ENCODE measurements around the gene KCNAB1.

The KCNAB1 gene

GRCh38 chr3:156172536-156172935 lies 52.2 kb downstream of the KCNAB1 start:
- no peak overlapping the region for H3K4me2 ChIP-seq (ENCODE audit: low read depth, low read length, poor library complexity, severe bottlenecking)
- no peak overlapping the region for H3K4me3 ChIP-seq (ENCODE audit: insufficient read depth, low read length, poor library complexity, severe bottlenecking)
- no peaks in the 10 kb centered on the region for H3K9me3 ChIP-seq (ENCODE audit: insufficient read depth, low read length)
- H3F3A ChIP-seq (ENCODE audit: insufficient read depth): no peaks in the 10 kb centered on the region
- H3K27ac ChIP-seq (ENCODE audit: low read depth, low read length): no peak overlapping the region
- no peaks in the 10 kb centered on the region for H4K20me1 ChIP-seq (ENCODE audit: low read depth, low read length)
- H3K79me2 ChIP-seq (ENCODE audit: insufficient read depth, low read length): no peaks in the 10 kb centered on the region
- H3K27me3 ChIP-seq (ENCODE audit: low read length): no peaks in the 10 kb centered on the region
- H2AFZ ChIP-seq (ENCODE audit: low read depth, low read length, severe bottlenecking): no peak overlapping the region
- TF ChIP-seq CTCF (IDR thresholded peaks at IDR 0.05; ENCODE audit: insufficient read depth, low read length, poor library complexity, severe bottlenecking) (no peak), EZH2phosphoT487 (conservative IDR thresholded peaks at IDR 0.05; ENCODE audit: low read length) (no peak)
- no peak overlapping the region for H3K9ac ChIP-seq (ENCODE audit: low read length)
- no peaks in the 10 kb centered on the region for H3K36me3 ChIP-seq (ENCODE audit: low read length)
- H3K9me2 ChIP-seq (replicated peaks; ENCODE audit: insufficient read depth, low read length): no peaks in the 10 kb centered on the region

GRCh38 chr3:156174229-156174847 lies 54.0 kb downstream of the KCNAB1 start:
- H3K27ac ChIP-seq (ENCODE audit: low read depth, low read length): no peak overlapping the region
- H3K9me2 ChIP-seq (replicated peaks; ENCODE audit: insufficient read depth, low read length): no peaks in the 10 kb centered on the region
- TF ChIP-seq CTCF (IDR thresholded peaks at IDR 0.05; ENCODE audit: insufficient read depth, low read length, poor library complexity, severe bottlenecking) (no peak), EZH2phosphoT487 (conservative IDR thresholded peaks at IDR 0.05; ENCODE audit: low read length) (no peak)
- no peaks in the 10 kb centered on the region for H3K36me3 ChIP-seq (ENCODE audit: low read length)
- no peaks in the 10 kb centered on the region for H3K9me3 ChIP-seq (ENCODE audit: insufficient read depth, low read length)
- no peaks in the 10 kb centered on the region for H3K27me3 ChIP-seq (ENCODE audit: low read length)
- H4K20me1 ChIP-seq (ENCODE audit: low read depth, low read length): no peaks in the 10 kb centered on the region
- no peaks in the 10 kb centered on the region for H3K79me2 ChIP-seq (ENCODE audit: insufficient read depth, low read length)
- no peak overlapping the region for H3K4me3 ChIP-seq (ENCODE audit: insufficient read depth, low read length, poor library complexity, severe bottlenecking)
- H2AFZ ChIP-seq (ENCODE audit: low read depth, low read length, severe bottlenecking): no peak overlapping the region
- H3K9ac ChIP-seq (ENCODE audit: low read length): no peak overlapping the region
- H3F3A ChIP-seq (ENCODE audit: insufficient read depth): no peaks in the 10 kb centered on the region
- H3K4me2 ChIP-seq (ENCODE audit: low read depth, low read length, poor library complexity, severe bottlenecking): no peak overlapping the region

GRCh38 chr3:156175570-156175969 lies 55.2 kb downstream of the KCNAB1 start:
- H3K4me3 ChIP-seq (ENCODE audit: insufficient read depth, low read length, poor library complexity, severe bottlenecking): no peak overlapping the region
- H3K27me3 ChIP-seq (ENCODE audit: low read length): no peaks in the 10 kb centered on the region
- no peak overlapping the region for H3K27ac ChIP-seq (ENCODE audit: low read depth, low read length)

More at GRCh38 chr3:156175570-156175969, 55.2 kb downstream of the KCNAB1 start:
- TF ChIP-seq CTCF (IDR thresholded peaks at IDR 0.05; ENCODE audit: insufficient read depth, low read length, poor library complexity, severe bottlenecking) (no peak), EZH2phosphoT487 (conservative IDR thresholded peaks at IDR 0.05; ENCODE audit: low read length) (no peak)
- no peaks in the 10 kb centered on the region for H3K79me2 ChIP-seq (ENCODE audit: insufficient read depth, low read length)
- H2AFZ ChIP-seq (ENCODE audit: low read depth, low read length, severe bottlenecking): no peak overlapping the region
- no peaks in the 10 kb centered on the region for H3K9me3 ChIP-seq (ENCODE audit: insufficient read depth, low read length)
- H3K4me2 ChIP-seq (ENCODE audit: low read depth, low read length, poor library complexity, severe bottlenecking): no peak overlapping the region
- no peaks in the 10 kb centered on the region for H3F3A ChIP-seq (ENCODE audit: insufficient read depth)
- no peaks in the 10 kb centered on the region for H4K20me1 ChIP-seq (ENCODE audit: low read depth, low read length)
- no peaks in the 10 kb centered on the region for H3K36me3 ChIP-seq (ENCODE audit: low read length)
- H3K9me2 ChIP-seq (replicated peaks; ENCODE audit: insufficient read depth, low read length): no peaks in the 10 kb centered on the region
- H3K9ac ChIP-seq (ENCODE audit: low read length): no peak overlapping the region
